Neuronal stem cell (in vitro differentiated cells): Measurements from ENCODE around the gene SLC6A13.

Source experiments
- DNase-seq: peaks from one replicate; pipeline ENCODE4 v3.0.0-alpha.2; 2013; ENCODE audit warnings: low spot score
- H2AFZ ChIP-seq: one replicate; pipeline ENCODE4 v1.6.1; 2013; ENCODE audit warnings: mild to moderate bottlenecking, low read length, inconsistent platforms
- H2AK5ac ChIP-seq: 2 replicates; pipeline ENCODE4 v1.6.1; 2013; ENCODE audit warnings: low read depth, mild to moderate bottlenecking, inconsistent platforms, low read length, moderate library complexity, mixed read lengths
- H2BK120ac ChIP-seq: 2 replicates; pipeline ENCODE4 v1.6.1; 2013; ENCODE audit warnings: low read depth, mild to moderate bottlenecking, inconsistent platforms, low read length, moderate library complexity, mixed read lengths
- H2BK12ac ChIP-seq: one replicate; pipeline ENCODE4 v1.6.1; 2013; ENCODE audit warnings: low read length, inconsistent platforms
- H2BK15ac ChIP-seq: 2 replicates; pipeline ENCODE4 v1.6.1; 2013; ENCODE audit warnings: mild to moderate bottlenecking, low read length, inconsistent platforms, mixed read lengths
- H2BK5ac ChIP-seq: one replicate; pipeline ENCODE4 v1.6.1; 2013; ENCODE audit warnings: inconsistent platforms, mild to moderate bottlenecking, low read length, moderate library complexity
- H3K14ac ChIP-seq: one replicate; pipeline ENCODE4 v1.6.1; 2013; ENCODE audit warnings: low read length, inconsistent platforms
- H3K18ac ChIP-seq: 2 replicates; pipeline ENCODE4 v1.6.1; 2013; ENCODE audit warnings: low read length, inconsistent platforms
- H3K23ac ChIP-seq: 2 replicates; pipeline ENCODE4 v1.6.1; 2013; ENCODE audit warnings: low read depth, mild to moderate bottlenecking, mixed read lengths, low read length, inconsistent platforms; ENCODE audit not compliant: poor library complexity
- H3K27ac ChIP-seq: replicated peaks from 3 replicates; pipeline ENCODE4 v1.5.1; 2013; ENCODE audit warnings: low read length, inconsistent platforms
- H3K27me3 ChIP-seq, 3 experiments: 2 replicates each; pipeline ENCODE4 v1.6.1; 2013; ENCODE audit warnings: low read length in 3 of 3, mild to moderate bottlenecking in 2 of 3, inconsistent platforms in 1 of 3, low read depth in 1 of 3, mixed read lengths in 1 of 3, moderate library complexity in 1 of 3; ENCODE audit not compliant: control insufficient read depth in 3 of 3, insufficient read depth in 3 of 3
- H3K36me3 ChIP-seq, 2 donors: replicated peaks in 1 of 2; 2 replicates each; pipeline ENCODE4 v1.6.1; 2013; ENCODE audit warnings: low read length in 2 of 2; ENCODE audit not compliant: control insufficient read depth in 2 of 2, insufficient read depth in 2 of 2
- H3K4ac ChIP-seq: 2 replicates; pipeline ENCODE4 v1.6.1; 2013; ENCODE audit warnings: inconsistent platforms, mild to moderate bottlenecking, low read length, moderate library complexity
- H3K4me1 ChIP-seq, 2 donors: 1 replicate in 1 of 2; 2 replicates in 1 of 2; pipeline ENCODE4 v1.6.1; 2013; ENCODE audit warnings: low read length in 2 of 2, low read depth in 1 of 2; ENCODE audit not compliant: control insufficient read depth in 2 of 2, insufficient read depth in 1 of 2
- H3K4me2 ChIP-seq: one replicate; pipeline ENCODE4 v1.6.1; 2013; ENCODE audit warnings: mild to moderate bottlenecking, low read length, inconsistent platforms; ENCODE audit not compliant: insufficient read depth, poor library complexity, severe bottlenecking
- H3K4me3 ChIP-seq, 2 donors: 2 replicates each; pipeline ENCODE4 v1.5.1; 2013; ENCODE audit warnings: low read length in 2 of 2, mild to moderate bottlenecking in 2 of 2, inconsistent platforms in 1 of 2, moderate library complexity in 1 of 2
- H3K79me1 ChIP-seq: one replicate; pipeline ENCODE4 v1.6.1; 2013; ENCODE audit warnings: low read depth, mild to moderate bottlenecking, inconsistent platforms, low read length, moderate library complexity
- H3K9ac ChIP-seq: one replicate; pipeline ENCODE4 v1.6.1; 2013; ENCODE audit warnings: mild to moderate bottlenecking, low read depth, low read length, inconsistent platforms; ENCODE audit not compliant: poor library complexity
- H3K9me3 ChIP-seq, 2 donors: replicated peaks in 1 of 2; 2 replicates each; pipeline versions ENCODE3 to v1.6.1; 2013; ENCODE audit warnings: low read length in 2 of 2, mild to moderate bottlenecking in 2 of 2, inconsistent platforms in 1 of 2, low read depth in 1 of 2, mixed read lengths in 1 of 2, moderate library complexity in 1 of 2; ENCODE audit not compliant: control insufficient read depth in 2 of 2, insufficient read depth in 1 of 2
- H4K8ac ChIP-seq: one replicate; pipeline ENCODE4 v1.6.1; 2013; ENCODE audit warnings: low read depth, mild to moderate bottlenecking, inconsistent platforms, low read length, moderate library complexity
- H4K91ac ChIP-seq: one replicate; pipeline ENCODE4 v1.6.1; 2013; ENCODE audit warnings: low read length, low read depth, mild to moderate bottlenecking, inconsistent platforms; ENCODE audit not compliant: poor library complexity
- WGBS, 2 donors: extraction: QIAGEN DNeasy Blood & Tissue Kit; methylation state at CpG; one replicate each; pipeline ENCODE4 v1.1.7; 2013; ENCODE audit warnings: missing lambda C conversion rate in 2 of 2, mixed read lengths in 1 of 2; ENCODE audit not compliant: insufficient read length in 2 of 2, insufficient replicate concordance in 1 of 2; ENCODE audit errors: extremely low coverage in 2 of 2; 5-methylcytosine and 5-hydroxymethylcytosine counted together

Gene SLC6A13

DNA sequence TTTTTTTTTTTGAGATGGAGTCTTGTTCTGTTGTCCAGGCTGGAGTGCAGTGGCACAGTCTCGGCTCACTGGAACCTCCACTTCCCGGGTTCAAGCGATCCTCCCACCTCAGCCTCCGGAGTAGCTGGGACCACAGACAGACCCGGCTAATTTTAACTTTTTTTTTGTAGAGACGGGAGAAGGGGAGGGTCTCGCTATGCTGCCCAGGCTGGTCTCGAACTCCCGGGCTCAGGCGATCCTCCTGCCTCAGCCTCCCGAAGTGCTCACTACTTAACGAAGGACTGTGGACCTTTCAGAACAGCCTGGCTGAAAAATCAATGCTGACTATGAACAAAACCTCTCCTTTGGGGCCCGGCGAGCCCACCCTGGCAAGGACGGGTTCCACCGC is 59.6 kb downstream of the SLC6A13 start:
- H3K4me1 ChIP-seq = peaks cover 0 to 16% of the 10 kb centered on the region in 2 donors
- no peaks in the 10 kb centered on the region for H3K79me1 ChIP-seq
- no peak overlapping the region for H3K4ac ChIP-seq
- H2BK5ac ChIP-seq = no peak overlapping the region
- H3K14ac ChIP-seq = no peak overlapping the region
- no peak overlapping the region for H4K91ac ChIP-seq
- no peak overlapping the region for H2BK12ac ChIP-seq
- H3K4me3 ChIP-seq = peak overlapping the region; percentile 45 to 76
- peaks cover 0 to 2% of the 10 kb centered on the region in 2 donors for H3K9me3 ChIP-seq
- no peak overlapping the region for H2AK5ac ChIP-seq
- H2BK15ac ChIP-seq = no peak overlapping the region
- no CpG with 5 or more reads among the region's 16 CpGs for WGBS, 2 donors
- peak overlapping the region; percentile 77 for H3K18ac ChIP-seq
- H2BK120ac ChIP-seq = no peak overlapping the region
- H2AFZ ChIP-seq = peak overlapping the region; percentile 84
- no peak for DNase-seq
- no peaks in the 10 kb centered on the region for H3K36me3 ChIP-seq
- H3K23ac ChIP-seq = no peak overlapping the region
- peak overlapping the region; percentile 75 for H3K4me2 ChIP-seq
- no peak overlapping the region for H3K27ac ChIP-seq
- no peak overlapping the region for H3K9ac ChIP-seq
- H4K8ac ChIP-seq = no peak overlapping the region
- peaks cover 0 to 73% (median 42%) of the 10 kb centered on the region in 3 experiments for H3K27me3 ChIP-seq

DNA sequence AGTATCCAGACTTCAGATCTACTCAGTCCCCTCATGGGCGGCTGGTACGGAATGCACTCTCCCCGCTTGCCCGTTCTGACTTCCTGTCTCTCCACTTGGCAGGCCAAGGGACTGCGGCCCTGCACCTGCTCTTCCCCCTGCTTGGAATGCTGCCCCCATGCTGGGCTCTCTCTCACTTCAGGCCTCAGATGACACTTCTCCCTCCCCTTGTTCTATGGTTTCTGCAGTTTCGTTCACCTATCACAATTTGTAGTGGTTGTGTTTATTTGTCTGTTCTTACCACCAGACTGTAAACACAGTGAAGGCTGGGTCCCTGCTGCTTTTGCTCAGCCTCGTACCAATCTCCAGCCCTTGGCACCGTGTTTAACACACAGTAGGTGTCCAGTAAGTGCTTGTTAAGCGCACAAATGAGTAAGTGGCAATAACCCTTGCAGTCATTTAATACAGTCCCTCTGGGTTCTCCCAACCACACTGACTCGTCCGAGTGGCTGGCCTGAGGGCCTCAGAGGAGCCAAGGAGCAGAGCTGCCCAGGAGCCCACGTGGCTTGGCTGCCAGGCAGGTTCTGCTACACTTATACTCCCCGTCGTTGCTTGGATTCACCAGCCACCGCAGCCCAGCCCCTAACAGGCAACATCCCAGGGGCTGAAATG is 60.4 kb downstream of the SLC6A13 start:
- no peaks in the 10 kb centered on the region for H3K79me1 ChIP-seq
- H3K4me1 ChIP-seq = peaks cover 0 to 16% of the 10 kb centered on the region in 2 donors
- H3K9me3 ChIP-seq = peaks cover 0 to 2% of the 10 kb centered on the region in 2 donors
- H2AFZ ChIP-seq = no peak overlapping the region
- no peak for DNase-seq
- no peak overlapping the region for H3K9ac ChIP-seq
- no peak overlapping the region for H4K8ac ChIP-seq
- peaks cover 0 to 68% (median 43%) of the 10 kb centered on the region in 3 experiments for H3K27me3 ChIP-seq
- H3K27ac ChIP-seq = no peak overlapping the region
- peak overlapping the region; percentile 6 for H3K18ac ChIP-seq
- H3K4me2 ChIP-seq = no peak overlapping the region
- H4K91ac ChIP-seq = no peak overlapping the region
- H2BK12ac ChIP-seq = no peak overlapping the region
- no peak overlapping the region for H3K23ac ChIP-seq
- H3K14ac ChIP-seq = no peak overlapping the region
- whole genome bisulfite sequencing, 2 donors = no CpG with 5 or more reads among the region's 15 CpGs
- H3K36me3 ChIP-seq = no peaks in the 10 kb centered on the region
- H2BK15ac ChIP-seq = no peak overlapping the region
- no peak overlapping the region for H2BK120ac ChIP-seq
- H3K4ac ChIP-seq = no peak overlapping the region
- H2AK5ac ChIP-seq = peak overlapping the region; percentile 31
- H2BK5ac ChIP-seq = no peak overlapping the region
- H3K4me3 ChIP-seq = no peak overlapping the region

DNA sequence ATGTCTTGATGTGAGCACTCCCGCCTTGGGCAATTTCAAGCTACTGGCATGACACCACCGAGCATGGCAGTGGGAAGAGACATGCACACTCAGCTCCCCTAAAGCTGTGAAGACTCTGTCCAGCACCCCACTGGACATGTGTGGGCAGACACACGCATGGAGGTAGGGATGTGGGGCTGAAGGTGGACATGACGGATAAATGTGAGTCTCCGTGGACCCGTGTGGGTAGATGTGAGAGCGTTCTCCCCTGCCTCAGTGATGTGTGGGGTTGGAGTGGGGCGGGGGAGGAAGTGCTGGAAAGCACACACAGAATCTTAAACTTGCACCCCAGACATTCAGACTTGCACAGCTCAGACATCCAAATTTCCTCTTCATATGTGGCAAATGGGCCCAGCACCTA is 61.3 kb downstream of the SLC6A13 start:
- Histone ChIP-seq H3K14ac (no peak overlapping the region), H3K79me1 (no peaks in the 10 kb centered on the region), H3K27ac (no peak overlapping the region), H4K91ac (no peak overlapping the region), H4K8ac (no peak overlapping the region), H2AK5ac (peak overlapping the region; percentile 6), H2BK5ac (no peak overlapping the region), H3K9me3 (peaks cover 0 to 2% of the 10 kb centered on the region in 2 donors), H3K23ac (no peak overlapping the region), H3K4ac (no peak overlapping the region), H3K4me3 (no peak overlapping the region), H3K4me2 (no peak overlapping the region), H3K4me1 (peaks cover 0 to 16% of the 10 kb centered on the region in 2 donors), H2BK120ac (no peak overlapping the region), H2AFZ (no peak overlapping the region), H2BK15ac (peak overlapping the region; percentile 3), H2BK12ac (no peak overlapping the region), H3K36me3 (no peaks in the 10 kb centered on the region), H3K18ac (no peak overlapping the region), H3K27me3 (peaks cover 0 to 61% (median 43%) of the 10 kb centered on the region in 3 experiments), H3K9ac (no peak overlapping the region)
- WGBS, 2 donors = no CpG with 5 or more reads among the region's 8 CpGs
- DNase-seq = no peak

DNA sequence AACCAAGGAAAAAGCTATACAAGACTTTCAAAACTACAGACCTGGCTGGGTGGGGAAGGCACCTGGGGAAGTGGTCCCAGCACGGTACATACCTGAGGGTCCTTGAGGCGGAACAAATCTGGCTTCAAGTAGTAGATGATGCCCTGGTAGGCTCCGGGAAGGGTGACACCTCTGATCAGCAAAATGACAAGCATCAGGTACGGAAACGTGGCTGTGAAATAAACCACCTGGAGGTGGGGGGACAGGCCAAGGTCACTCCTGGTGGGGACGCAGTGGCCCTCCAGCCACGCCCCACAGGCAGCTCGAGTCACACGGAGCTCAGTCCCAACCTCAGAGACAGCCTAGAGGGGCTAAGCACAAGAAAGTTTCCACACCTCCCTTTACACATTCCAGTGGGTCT is 63.9 kb downstream of the SLC6A13 start:
- no peak overlapping the region for H4K91ac ChIP-seq
- H2BK5ac ChIP-seq = no peak overlapping the region
- H2AFZ ChIP-seq = no peak overlapping the region
- no peak overlapping the region for H3K4ac ChIP-seq
- no peak overlapping the region for H3K18ac ChIP-seq
- no CpG with 5 or more reads among the region's 9 CpGs for WGBS, 2 donors
- no peak overlapping the region for H3K27ac ChIP-seq
- no peak overlapping the region for H3K4me3 ChIP-seq
- no peak overlapping the region for H3K9ac ChIP-seq
- no peaks in the 10 kb centered on the region for H3K36me3 ChIP-seq
- H3K27me3 ChIP-seq = peaks cover 0 to 59% (median 28%) of the 10 kb centered on the region in 3 experiments
- H3K79me1 ChIP-seq = no peaks in the 10 kb centered on the region
- no peak overlapping the region for H3K14ac ChIP-seq
- H3K23ac ChIP-seq = no peak overlapping the region
- H2BK15ac ChIP-seq = no peak overlapping the region
- H2BK120ac ChIP-seq = no peak overlapping the region
- H3K4me1 ChIP-seq = peaks cover 0 to 9% of the 10 kb centered on the region in 2 donors
- peaks cover 0 to 2% of the 10 kb centered on the region in 2 donors for H3K9me3 ChIP-seq
- no peak overlapping the region for H2BK12ac ChIP-seq
- no peak overlapping the region for H4K8ac ChIP-seq
- H3K4me2 ChIP-seq = no peak overlapping the region
- no peak overlapping the region for H2AK5ac ChIP-seq
- DNase-seq = no peak
